Peyer's patch (tissue), 4 donors: Measurements from ENCODE around the gene OPN3.

Source experiments
- POLR2A ChIP-seq, 2 donors: fragments of 450-650 bp; IDR thresholded peaks; one replicate each; pipeline ENCODE4 v1.5.1; 2017; ENCODE audit warnings: antibody characterized with exemption in 2 of 2, mild to moderate bottlenecking in 2 of 2, moderate library complexity in 2 of 2
- TF ChIP-seq, protein P1 (sequence below), 6 experiments: fragments of 450-650 bp in 4 of 6; fragments of 200-600 bp in 2 of 6; sonication (generic) in 1 of 6; IDR thresholded peaks; one replicate each; pipeline ENCODE4 v1.5.1; 2017 to 2019; ENCODE audit warnings: antibody characterized with exemption in 6 of 6, mild to moderate bottlenecking in 3 of 6, moderate library complexity in 1 of 6

- TF ChIP-seq, protein P1, sequence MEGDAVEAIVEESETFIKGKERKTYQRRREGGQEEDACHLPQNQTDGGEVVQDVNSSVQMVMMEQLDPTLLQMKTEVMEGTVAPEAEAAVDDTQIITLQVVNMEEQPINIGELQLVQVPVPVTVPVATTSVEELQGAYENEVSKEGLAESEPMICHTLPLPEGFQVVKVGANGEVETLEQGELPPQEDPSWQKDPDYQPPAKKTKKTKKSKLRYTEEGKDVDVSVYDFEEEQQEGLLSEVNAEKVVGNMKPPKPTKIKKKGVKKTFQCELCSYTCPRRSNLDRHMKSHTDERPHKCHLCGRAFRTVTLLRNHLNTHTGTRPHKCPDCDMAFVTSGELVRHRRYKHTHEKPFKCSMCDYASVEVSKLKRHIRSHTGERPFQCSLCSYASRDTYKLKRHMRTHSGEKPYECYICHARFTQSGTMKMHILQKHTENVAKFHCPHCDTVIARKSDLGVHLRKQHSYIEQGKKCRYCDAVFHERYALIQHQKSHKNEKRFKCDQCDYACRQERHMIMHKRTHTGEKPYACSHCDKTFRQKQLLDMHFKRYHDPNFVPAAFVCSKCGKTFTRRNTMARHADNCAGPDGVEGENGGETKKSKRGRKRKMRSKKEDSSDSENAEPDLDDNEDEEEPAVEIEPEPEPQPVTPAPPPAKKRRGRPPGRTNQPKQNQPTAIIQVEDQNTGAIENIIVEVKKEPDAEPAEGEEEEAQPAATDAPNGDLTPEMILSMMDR (IDR thresholded peaks at IDR 0.05): no peak
- TF ChIP-seq POLR2A (IDR thresholded peaks at IDR 0.05): no peak
Observed at GRCh38 chr1:241644259-241644658, 4.1 kb upstream of the OPN3 start.
